Measurements from ENCODE around the gene TMEM150A.
A peak's percentile ranks its signal among the peaks of the same experiment; 100 is the strongest.
"Not testable (repeated sequence)": the region's sequence is repeated elsewhere in the genome, so short reads cannot be mapped to it uniquely, and the experiment has no call there.

Gene TMEM150A

GRCh38 chr2:85602476-85603234 lies at the start of gene TMEM150A:
TSS of gene TMEM150A (minus strand) at chr2:85602698. CDS start at chr2:85601948, 750 bp downstream.
- peak; percentile 56 to 85 (median 73) for DNase-seq (ENCODE audit: low read depth in 3 of 3, low spot score in 1 of 3)

- no peak for DNase-seq (ENCODE audit: low read depth in 3 of 3, low spot score in 1 of 3)
Observed at GRCh38 chr2:85652056-85652455, 49.6 kb upstream of the TMEM150A start.

DNA sequence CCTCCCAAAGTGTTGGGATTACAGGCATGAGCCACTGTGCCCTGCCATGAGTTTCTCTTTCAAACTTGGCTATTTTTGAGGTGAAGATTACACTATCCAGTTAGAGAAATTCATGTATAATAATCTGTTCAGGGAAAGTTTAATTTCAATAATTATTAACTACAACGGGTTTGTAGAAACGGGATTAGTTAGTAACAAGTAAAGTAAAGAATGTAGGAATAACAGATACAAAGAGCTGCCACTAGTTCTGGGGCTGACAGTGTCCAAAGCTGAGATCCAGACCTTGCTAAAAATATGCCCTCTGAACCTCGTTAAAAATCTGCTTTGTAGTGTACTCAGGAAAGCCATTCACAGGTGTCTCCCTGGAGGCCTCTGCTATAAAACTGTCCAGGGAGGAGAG lies 48.6 kb upstream of the TMEM150A start:
- no peak for DNase-seq (ENCODE audit: low read depth in 3 of 3, low spot score in 1 of 3)

DNA sequence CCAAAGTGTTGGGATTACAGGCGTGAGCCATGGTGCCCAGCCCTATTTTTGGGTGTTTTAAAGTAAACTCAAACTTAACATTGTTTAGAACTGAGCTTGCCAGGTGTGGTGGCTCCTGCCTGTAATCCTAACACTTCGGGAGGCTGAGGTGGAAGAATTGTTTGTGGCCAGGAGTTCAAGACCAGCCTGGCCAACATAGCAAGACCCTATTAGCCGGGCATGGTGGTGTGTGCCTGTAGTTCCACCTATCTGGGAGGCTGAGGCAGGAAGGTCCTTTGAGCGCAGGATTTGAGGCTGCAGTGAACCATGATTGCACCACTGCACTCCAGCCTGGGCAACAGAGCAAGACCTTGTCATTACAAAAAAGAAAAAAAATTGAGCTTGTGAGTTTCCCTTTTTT lies 48.0 kb upstream of the TMEM150A start:
- DNase-seq (ENCODE audit: low read depth in 3 of 3, low spot score in 1 of 3): no peak

DNA sequence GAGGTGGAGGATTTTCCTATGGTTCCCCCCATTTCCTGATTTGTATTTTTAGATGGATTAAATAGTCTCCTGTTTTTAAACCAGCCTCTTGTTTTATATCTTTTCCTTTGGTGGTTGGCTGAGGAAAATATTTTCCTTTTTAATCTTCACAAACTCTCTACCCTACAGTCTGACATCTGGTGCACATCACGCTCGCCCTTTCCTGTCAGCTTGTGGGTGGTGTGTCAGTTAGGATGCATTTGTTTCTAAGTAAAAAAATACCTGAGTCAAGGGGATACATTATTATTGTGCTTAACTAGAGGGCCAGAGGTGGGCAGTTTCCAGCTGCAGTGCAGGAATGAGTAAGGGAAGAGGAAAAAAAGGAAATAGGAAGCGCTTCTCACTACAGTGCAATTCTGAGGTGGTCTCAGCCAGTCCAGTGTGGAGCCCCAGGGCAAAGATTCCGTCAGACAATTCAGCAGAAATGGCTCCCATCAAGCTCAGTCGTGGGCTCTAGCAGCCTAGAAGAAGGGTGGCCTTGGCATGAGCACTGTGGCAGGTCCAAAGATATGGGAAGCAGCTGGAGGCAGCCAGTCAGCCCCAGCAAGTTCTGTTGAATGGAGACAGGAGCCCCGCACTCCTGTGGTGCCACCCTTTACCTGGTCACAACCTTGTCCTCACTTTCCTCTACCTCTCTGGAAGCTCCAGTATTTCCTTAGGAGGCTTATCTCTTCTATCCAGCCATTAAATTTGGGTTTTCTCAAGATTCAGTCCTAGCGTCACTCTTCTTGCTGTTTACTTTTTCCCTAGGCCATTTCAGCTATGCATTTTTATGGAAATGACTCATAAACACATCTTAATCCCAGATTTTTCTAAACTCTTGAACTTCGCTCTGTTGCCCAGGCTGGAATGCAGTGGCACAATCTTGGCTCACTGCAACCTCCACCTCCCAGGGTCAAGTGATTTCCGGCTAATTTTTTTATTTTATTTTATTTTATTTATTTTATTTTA lies 47.0 kb upstream of the TMEM150A start:
- no peak for DNase-seq (ENCODE audit: low read depth in 3 of 3, low spot score in 1 of 3)

- no peak for DNase-seq (ENCODE audit: low read depth in 3 of 3, low spot score in 1 of 3)
Observed at GRCh38 chr2:85648619-85649018, 46.1 kb upstream of the TMEM150A start.

DNA sequence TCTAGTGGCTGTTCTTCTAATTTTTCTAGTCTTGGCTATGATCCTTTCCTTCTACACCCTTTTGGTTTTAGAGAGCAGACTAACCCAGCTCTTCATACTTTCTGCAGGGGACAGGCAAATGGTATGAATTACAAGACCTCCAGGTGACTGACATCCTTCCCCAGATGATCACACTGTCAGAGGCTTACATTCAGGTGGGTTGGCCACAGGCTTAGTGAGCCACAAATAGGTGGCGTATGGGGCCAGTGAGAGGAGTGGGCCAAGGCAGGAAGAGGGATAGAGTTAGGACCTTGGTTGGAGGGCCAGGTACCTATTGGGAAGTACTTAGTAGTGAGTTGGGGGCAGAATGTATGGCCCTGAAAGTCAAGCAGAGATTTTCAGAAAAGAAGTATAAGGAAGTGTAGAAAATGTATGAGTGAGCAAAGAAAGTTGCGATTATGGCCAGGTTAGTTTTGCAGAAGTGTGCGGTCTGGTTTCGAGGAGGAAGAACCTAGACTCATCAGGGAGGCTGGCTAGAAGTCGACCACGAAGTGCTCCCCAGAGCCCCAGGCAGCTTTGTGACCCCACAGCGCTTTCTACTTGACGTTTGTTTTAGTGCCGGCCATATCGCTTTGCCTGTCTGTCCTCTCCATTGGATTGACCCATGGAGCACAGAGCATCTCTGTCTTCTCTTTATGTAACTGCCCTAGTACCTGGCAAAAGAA lies 45.5 kb upstream of the TMEM150A start:
- no peak for DNase-seq (ENCODE audit: low read depth in 3 of 3, low spot score in 1 of 3)

DNA sequence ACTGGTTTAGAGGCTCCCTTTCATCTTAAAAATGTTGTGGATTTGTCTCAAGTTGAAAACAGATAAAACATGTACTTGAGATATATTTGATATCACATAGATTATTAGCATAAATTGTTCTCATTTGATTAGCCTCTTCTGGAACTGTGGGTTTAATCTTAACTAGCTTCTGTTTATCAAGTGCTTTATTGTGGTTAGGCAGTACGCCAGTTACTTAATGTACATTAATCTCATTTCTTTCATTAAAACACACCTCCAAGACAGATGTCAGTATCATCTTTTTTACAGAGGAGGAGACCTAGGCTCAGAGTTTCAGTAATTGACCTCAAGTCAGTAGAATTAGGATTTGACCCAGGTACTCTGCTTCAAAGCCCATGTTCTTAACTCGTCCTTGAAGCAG lies 43.7 kb upstream of the TMEM150A start:
- no peak for DNase-seq (ENCODE audit: low read depth in 3 of 3, low spot score in 1 of 3)

DNA sequence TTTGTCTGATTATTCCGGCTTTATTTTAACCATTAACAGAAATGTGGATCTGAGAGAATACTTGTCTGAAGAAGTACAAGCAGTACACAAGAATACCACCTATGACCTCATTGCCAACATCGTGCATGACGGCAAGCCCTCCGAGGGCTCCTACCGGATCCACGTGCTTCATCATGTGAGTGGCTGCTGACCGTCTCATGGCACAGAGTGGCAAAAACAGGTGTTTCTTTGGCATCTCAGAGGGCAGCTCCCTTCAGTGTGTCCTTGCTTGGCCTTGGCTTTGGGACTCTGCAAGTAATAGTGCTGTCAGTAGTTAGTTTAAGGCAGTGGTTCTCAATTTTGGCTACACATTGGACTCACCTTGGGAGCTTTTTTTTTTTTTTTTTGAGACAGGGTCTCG lies 42.4 kb upstream of the TMEM150A start:
- no peak for DNase-seq (ENCODE audit: low read depth in 3 of 3, low spot score in 1 of 3)

DNA sequence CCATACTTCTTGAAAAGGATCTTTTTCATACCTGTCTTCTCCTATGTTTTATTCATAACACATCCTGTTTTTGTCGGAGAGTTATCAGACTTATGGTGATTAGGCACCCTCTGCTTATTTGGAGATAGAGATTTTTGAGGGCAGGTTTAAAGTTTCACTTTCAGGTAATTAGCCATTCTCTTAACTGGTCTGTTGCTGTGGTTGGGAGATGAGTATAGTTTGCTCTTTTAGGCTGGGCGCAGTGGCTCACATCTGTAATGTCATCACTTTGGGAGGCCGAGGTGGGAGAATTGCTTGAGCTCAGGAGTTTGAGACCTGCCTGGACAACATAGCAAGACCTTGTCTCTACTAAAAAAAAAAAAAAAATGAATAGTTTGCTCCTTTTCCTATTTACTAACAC lies 40.2 kb upstream of the TMEM150A start:
- DNase-seq (ENCODE audit: low read depth in 3 of 3, low spot score in 1 of 3): no peak

GRCh38 chr2:85635636-85636035 lies 33.1 kb upstream of the TMEM150A start:
- DNase-seq (ENCODE audit: low read depth in 3 of 3, low spot score in 1 of 3): no peak

DNA sequence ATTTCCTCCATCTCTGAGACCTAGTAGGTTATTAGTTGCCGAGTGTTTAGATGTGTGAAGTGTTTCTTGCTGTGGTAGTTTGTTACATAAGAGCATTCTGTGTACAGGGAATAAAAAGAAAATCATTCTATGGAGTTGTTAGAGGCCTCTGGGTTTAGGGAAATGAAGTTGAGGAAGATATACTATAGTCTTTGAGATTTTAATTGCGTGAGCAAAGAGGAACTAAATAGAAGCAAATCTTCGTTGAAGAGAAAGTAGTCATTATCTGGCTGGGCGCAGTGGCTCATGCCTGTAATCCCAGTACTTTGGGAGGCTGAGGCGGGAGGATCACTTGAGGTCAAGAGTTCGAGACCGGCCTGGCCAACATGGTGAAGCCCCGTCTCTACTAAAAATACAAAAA lies 32.5 kb upstream of the TMEM150A start:
- no peak for DNase-seq (ENCODE audit: low read depth in 3 of 3, low spot score in 1 of 3)

- no peak for DNase-seq (ENCODE audit: low read depth in 3 of 3, low spot score in 1 of 3)
Observed at GRCh38 chr2:85631316-85631715, 28.8 kb upstream of the TMEM150A start.

GRCh38 chr2:85628658-85629057 lies 26.2 kb upstream of the TMEM150A start:
- DNase-seq (ENCODE audit: low read depth in 3 of 3, low spot score in 1 of 3): no peak

- DNase-seq (ENCODE audit: low read depth in 3 of 3, low spot score in 1 of 3): no peak
Observed at GRCh38 chr2:85623991-85624390, 21.5 kb upstream of the TMEM150A start.

DNA sequence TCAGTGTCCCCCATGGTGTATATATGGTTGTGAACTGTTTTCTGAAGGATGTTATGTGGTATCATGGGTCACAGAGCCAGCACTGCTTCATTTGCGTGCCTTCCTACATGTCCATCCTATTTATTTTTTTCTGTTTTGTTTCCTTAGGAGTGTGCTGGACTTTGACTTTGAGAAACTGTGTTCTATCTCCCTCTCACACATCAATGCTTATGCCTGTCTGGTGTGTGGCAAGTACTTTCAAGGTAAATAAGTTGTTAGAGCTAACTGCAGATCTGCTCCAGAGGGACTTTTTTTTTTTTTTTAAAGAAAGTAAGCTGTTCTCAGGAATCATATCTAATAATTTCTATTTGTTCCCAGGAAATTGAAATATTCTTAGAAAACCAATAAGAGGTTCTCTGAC lies 18.8 kb upstream of the TMEM150A start:
- DNase-seq (ENCODE audit: low read depth in 3 of 3, low spot score in 1 of 3): no peak

- no peak for DNase-seq (ENCODE audit: low read depth in 3 of 3, low spot score in 1 of 3)
Observed at GRCh38 chr2:85619617-85620016, 17.1 kb upstream of the TMEM150A start.

- not testable (repeated sequence) for DNase-seq (ENCODE audit: low read depth in 3 of 3, low spot score in 1 of 3)
Observed at GRCh38 chr2:85617723-85618122, 15.2 kb upstream of the TMEM150A start.

DNA sequence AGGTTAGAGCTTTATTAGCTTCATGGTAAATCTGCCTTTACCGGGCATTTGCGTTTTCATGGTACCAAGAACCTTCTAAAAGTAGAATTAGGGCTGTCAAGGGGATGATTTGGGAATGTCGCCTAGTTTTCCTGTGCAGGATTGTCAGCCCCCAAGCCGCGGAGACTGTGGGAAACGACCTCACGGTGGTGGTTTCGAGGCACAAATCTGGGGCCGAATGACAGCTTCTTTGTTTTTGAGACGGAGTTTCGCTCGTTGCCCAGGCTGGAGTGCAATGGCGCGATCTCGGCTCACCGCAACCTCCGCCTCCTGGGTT lies 12.9 kb upstream of the TMEM150A start:
- DNase-seq (ENCODE audit: low read depth in 3 of 3, low spot score in 1 of 3): no peak

DNA sequence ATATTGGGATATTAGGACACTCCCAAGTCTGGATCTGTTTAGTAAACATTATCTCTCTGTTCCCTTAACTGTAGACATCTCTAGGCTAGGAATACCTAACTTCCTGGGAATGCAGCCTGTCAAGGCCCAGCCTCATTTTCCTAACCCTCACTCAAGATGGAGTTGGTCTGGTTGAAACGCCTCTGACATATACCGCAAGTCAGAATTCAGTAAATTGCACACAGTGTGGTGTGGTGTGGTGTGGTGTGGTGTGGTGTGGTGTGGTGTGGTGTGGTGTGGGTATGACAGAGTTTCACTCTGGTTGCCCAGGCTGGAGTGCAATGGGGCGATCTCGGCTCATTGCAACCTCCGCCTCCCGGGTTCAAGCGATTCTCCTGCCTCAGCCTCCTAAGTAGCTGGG lies 12.3 kb upstream of the TMEM150A start:
- DNase-seq (ENCODE audit: low read depth in 3 of 3, low spot score in 1 of 3): not testable (repeated sequence)

DNA sequence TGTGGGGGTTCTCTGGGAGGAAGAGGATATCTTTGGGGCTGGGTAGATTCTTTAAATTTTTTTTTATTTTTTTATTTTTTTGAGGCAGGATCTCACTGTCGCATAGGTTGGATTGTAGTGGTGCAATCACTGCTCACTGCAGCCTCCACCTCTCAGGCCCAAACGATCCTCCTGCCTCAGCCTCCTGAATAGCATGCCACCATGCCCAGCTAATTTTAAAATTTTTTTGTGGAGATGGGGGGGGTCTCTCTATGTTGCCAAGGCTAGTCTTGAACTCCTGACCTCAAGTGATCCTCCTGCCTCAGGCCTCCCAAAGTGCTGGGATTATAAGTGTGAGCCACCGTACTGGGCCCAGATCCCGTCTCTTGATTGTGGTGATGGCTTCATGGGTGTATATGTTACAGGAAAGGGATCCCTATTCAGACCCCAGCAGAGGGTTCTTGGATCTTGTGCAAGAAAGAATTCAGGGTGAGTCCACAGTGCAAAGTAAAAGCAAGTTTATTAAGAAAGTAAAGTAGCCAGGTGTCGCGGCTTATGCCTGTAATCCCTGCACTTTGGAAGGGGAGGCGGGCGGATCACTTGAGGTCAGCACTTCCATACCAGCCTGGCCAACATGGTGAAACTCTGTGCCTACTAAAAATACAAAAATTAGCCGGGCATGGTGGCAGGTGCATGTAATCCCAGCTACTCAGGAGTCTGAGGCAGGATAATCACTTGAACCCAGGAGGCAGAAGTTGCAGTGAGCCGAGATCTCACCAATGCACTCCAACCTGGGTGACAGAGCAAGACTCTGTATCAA lies 11.4 kb upstream of the TMEM150A start:
- DNase-seq (ENCODE audit: low read depth in 3 of 3, low spot score in 1 of 3): no peak
